ENCODE results near the gene CDK4.
"Not testable (repeated sequence)": the region's sequence is repeated elsewhere in the genome, so short reads cannot be mapped to it uniquely, and the experiment has no call there.

Gene CDK4

GRCh38 chr12:57724936-57725740 is 27.0 kb downstream of the CDK4 start:
- DNase-seq (ENCODE audit: low spot score) = no peak

DNA sequence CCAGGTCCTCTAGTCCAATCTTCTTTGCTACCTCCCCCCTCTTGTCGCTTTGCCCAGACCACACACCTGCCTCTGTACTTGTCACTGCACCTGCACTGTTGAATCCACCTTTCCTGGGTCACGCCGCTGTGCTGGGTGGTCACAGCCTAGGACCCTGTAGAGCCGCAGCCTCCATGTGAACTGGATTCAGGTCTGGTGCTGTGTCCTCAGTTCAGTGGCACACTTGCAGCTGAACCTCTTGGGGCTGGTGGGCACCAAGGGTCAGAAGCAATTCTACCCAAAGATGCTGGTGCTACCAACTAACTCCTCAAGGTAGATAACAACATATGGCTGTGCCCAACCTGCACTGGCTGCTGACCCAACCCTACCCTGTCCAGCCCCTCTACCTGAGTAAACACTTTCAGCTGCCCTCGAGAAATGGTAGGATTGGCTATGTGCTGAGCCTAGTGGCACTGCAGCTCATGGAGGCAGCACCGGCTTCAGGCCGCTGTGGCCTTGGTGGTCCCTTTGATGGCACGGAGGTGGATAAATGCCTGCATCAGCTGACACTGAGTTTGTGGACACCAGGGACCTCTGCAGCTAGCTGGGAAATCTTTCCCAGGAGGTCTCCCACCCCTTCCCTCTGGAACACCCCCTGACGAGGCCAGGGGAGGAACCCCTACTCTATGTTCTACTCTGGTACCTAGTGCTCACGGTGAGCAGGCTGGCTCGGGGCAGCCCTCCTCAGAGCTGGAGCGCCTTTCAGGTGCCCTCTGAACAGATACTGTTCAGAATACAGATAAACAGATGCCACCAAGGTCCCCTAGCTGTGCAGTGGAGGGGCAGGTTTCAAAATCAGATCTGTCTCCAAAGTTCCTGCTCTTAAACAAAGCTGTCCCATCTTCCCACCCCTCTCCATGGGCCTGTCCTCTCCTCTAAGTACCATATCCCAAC is 27.8 kb downstream of the CDK4 start:
- no peak for DNase-seq (ENCODE audit: low spot score)

DNA sequence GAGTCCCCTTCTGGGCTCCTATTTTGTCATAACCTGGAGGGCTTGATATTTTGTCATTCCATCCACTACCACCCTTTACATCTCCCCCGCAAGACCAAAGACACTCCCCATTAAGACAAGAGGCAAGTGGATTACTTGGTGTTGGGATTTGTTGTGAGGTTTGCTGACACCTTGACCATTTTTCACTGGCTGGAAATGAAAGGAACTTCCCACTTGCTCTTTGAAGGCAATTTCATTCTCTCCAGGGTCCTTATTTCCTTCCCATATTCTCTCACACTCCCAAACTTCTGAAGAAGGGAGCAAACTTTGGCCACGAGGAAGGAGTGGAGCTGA is 28.5 kb downstream of the CDK4 start:
- no peak for DNase-seq (ENCODE audit: low spot score)

- no peak for DNase-seq (ENCODE audit: low spot score)
These were observed 29.1 kb downstream of the CDK4 start for GRCh38 chr12:57722716-57723629.

DNA sequence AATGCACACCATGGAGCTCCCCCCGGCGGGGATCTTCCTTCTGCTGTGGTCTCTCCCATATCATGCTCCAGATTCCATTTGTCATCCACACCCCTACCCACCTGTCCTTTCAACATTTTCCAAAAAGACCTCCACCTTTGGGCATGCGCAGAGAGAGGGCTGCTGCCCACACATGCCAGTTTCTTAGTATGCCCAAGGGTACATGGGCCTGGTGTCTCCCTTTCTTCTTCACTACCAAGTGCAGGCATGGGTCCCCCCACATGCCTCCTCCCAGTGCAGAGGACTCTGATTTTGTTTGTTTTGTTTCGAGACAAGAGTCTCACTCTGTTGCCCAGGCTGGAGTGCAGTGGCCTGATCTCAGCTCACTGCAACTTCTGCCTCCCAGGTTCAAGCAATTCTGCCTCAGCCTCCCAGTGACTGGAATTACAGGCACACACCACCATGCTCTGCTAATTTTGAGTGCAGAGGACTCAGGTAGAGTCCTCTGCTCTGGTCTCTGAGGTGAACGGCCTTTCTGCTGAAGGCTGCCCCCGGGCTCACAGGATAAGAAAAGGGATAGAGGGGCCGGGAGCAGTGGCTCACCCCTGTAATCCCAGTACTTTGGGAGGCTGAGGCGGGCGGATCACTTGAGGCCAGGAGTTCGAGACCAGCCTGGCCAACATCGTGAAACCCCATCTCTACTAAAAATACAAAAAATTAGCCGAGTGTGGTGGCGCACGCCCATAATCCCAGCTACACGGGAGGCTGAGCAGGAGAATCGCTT is 30.1 kb downstream of the CDK4 start:
- not testable (repeated sequence) for DNase-seq (ENCODE audit: low spot score)

DNA sequence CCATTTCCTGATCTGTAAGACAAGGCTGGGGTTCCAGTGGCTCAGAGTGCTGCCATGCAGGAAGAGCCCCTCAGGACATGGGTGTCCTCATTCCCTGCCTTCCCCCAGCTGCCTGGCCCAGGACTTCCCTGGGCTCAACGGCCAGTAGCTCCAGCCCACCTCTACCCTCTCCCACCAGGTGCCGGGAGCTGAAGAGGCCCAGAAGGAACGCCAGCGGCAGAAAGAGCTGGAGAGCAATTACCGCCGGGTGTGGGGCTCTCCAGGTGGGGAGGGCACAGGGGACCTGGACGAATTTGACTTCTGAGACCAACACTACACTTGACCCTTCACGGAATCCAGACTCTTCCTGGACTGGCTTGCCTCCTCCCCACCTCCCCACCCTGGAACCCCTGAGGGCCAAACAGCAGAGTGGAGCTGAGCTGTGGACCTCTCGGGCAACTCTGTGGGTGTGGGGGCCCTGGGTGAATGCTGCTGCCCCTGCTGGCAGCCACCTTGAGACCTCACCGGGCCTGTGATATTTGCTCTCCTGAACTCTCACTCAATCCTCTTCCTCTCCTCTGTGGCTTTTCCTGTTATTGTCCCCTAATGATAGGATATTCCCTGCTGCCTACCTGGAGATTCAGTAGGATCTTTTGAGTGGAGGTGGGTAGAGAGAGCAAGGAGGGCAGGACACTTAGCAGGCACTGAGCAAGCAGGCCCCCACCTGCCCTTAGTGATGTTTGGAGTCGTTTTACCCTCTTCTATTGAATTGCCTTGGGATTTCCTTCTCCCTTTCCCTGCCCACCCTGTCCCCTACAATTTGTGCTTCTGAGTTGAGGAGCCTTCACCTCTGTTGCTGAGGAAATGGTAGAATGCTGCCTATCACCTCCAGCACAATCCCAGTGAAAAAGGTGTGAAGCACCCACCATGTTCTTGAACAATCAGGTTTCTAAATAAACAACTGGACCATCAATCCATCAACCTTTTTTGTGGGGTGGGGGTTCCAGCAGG is 31.2 kb downstream of the CDK4 start:
- DNase-seq (ENCODE audit: low spot score) = no peak

- DNase-seq (ENCODE audit: low spot score) = no peak
These were observed 32.1 kb downstream of the CDK4 start for GRCh38 chr12:57719777-57720605.

GRCh38 chr12:57718641-57719528 is 33.2 kb downstream of the CDK4 start:
- no peak for DNase-seq (ENCODE audit: low spot score)

- no peak for DNase-seq (ENCODE audit: low spot score)
These were observed 34.1 kb downstream of the CDK4 start for GRCh38 chr12:57717846-57718640.

DNA sequence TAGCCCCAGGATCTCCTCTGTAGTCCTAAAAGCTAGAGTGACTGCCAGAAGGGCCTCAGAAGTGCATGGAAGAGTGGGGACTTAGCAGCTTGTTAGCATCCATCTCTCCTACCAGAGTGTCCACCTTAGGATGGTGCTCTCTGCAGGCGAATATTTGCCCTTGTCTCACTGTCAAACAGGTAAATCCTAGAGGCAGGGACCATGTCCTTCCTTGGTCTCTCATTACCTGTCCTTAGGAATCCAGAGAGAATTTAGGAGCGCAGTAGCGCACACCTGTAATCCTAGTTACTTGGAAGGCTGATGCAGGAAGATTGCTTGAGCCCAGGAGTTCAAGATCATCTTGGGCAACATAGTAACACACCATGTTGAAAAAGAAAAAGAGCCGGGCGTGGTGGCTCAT is 35.0 kb downstream of the CDK4 start:
- no peak for DNase-seq (ENCODE audit: low spot score)

DNA sequence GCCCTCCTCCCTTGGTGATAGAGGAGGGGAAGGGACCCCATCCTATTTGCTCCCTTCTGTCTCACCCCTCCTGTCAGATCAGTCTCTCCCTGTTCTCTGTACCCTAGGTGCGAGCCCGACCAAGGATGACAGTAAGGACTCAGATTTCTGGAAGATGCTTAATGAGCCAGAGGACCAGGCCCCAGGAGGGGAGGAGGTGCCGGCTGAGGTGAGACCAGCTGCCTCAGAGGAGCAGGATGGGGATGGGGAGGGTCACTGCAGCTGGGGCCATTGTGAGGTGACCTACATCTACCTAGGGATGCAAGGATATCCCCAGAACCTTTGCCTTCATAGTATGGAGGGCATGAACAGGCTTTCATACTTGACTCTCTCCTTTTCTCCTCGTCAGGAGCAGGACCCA is 35.8 kb downstream of the CDK4 start:
- DNase-seq (ENCODE audit: low spot score) = no peak

- no peak for DNase-seq (ENCODE audit: low spot score)
These were observed 36.3 kb downstream of the CDK4 start for GRCh38 chr12:57715786-57716185.

GRCh38 chr12:57715036-57715748 is 36.9 kb downstream of the CDK4 start:
- DNase-seq (ENCODE audit: low spot score) = not testable (repeated sequence)

- DNase-seq (ENCODE audit: low spot score) = no peak
These were observed 38.9 kb downstream of the CDK4 start for GRCh38 chr12:57713209-57713608.

- DNase-seq (ENCODE audit: low spot score) = no peak
These were observed 39.4 kb downstream of the CDK4 start for GRCh38 chr12:57712701-57713100.

DNA sequence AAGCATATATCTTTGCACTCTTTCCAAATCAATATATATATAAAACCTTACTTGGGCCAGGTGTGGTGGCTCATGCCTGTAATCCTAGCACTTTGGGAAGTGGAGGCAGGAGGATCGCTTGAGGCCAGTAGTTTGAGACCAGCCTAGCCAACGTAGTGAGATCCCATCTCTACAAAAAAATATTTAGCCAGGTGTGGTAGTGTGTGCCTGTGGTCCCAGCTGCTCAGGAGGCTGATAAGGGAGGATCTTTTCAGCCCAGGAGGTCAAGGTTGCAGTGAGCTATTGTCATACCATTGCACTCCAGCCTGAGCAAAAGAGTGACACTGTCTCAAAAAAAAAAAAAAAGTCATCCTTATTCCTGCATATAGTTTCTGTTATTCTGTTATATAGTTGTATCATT is 43.8 kb downstream of the CDK4 start:
- DNase-seq (ENCODE audit: low spot score) = no peak

- no peak for DNase-seq (ENCODE audit: low spot score)
These were observed 44.9 kb downstream of the CDK4 start for GRCh38 chr12:57707250-57707649.
